Right cardiac atrium (tissue), 5 donors: ENCODE data around the gene GPATCH3. TPM values are rescaled to one million over a fixed set of nuclear protein-coding genes. Genes with fewer than 3 reads are reported as not detected.

Source experiments
- ATAC-seq, 2 donors: fragments of 200-7000 bp; cut with Tn5 transposase; one replicate each; pipeline versions ENCODE4 v1.8.0 to v1.9.1; 2020; ENCODE audit warnings: moderate library complexity in 2 of 2, mild to moderate bottlenecking in 1 of 2
- DNase-seq, 3 donors: peaks; one replicate each; pipeline ENCODE4 v3.0.0-alpha.2; 2020
- H3K27ac ChIP-seq: one replicate; pipeline ENCODE4 v1.5.1; 2013; ENCODE audit warnings: mild to moderate bottlenecking, low read length, control low read depth, moderate library complexity
- H3K27me3 ChIP-seq: one replicate; pipeline ENCODE4 v1.6.1; 2013; ENCODE audit not compliant: control insufficient read depth, insufficient read depth
- H3K4me1 ChIP-seq: one replicate; pipeline ENCODE4 v1.6.1; 2013; ENCODE audit warnings: low read length; ENCODE audit not compliant: control insufficient read depth, insufficient read depth
- H3K4me3 ChIP-seq: one replicate; pipeline ENCODE4 v1.5.1; 2013; ENCODE audit warnings: low read length, control low read depth
- H3K9me3 ChIP-seq: one replicate; pipeline ENCODE4 v1.6.1; 2013; ENCODE audit warnings: low read length; ENCODE audit not compliant: control insufficient read depth
- WGBS: extraction: QIAGEN DNeasy Blood & Tissue Kit; methylation state at CpG from one replicate; pipeline ENCODE4 v1.1.7; 2013; 5-methylcytosine and 5-hydroxymethylcytosine counted together
- intact Hi-C, 4 donors: fragments of 100-400 bp; cut with DNase I; formaldehyde crosslinking; loops; one replicate each; pipeline versions ENCODE4 v1.11.0 to v1.14.0; 2022 to 2023
- polyA plus RNA-seq: library from polyadenylated mRNA; stranded (reverse); fragments of 200-250 nt; gene quantifications from one replicate; pipeline ENCODE4 v1.2.3, GENCODE V29; 2013
- total RNA-seq, 4 donors: library from RNA; stranded (reverse); fragmentation: NEBNext Ultra II Directional; extraction: Animal tissue kit (Norgen Biotek cat#: 25700); gene quantifications; one replicate each; pipeline ENCODE4 v1.2.1, GENCODE V29; 2021
- donor health status: healthy with polysubstance abuse.
- donor health status: DM: no; HTN: yes; CAD: no.
- donor health status: DM: no; HTN: no; CAD: no.
- donor health status: DM: no; HTN: yes; CAD: no; lungs with severe emphysema.
- donor health status: DM: yes; HTN: yes; CAD: no.

Gene GPATCH3
- total and polyA plus RNA-seq, 5 donors, result 6.0 to 11.7 (median 8.5) TPM

DNA sequence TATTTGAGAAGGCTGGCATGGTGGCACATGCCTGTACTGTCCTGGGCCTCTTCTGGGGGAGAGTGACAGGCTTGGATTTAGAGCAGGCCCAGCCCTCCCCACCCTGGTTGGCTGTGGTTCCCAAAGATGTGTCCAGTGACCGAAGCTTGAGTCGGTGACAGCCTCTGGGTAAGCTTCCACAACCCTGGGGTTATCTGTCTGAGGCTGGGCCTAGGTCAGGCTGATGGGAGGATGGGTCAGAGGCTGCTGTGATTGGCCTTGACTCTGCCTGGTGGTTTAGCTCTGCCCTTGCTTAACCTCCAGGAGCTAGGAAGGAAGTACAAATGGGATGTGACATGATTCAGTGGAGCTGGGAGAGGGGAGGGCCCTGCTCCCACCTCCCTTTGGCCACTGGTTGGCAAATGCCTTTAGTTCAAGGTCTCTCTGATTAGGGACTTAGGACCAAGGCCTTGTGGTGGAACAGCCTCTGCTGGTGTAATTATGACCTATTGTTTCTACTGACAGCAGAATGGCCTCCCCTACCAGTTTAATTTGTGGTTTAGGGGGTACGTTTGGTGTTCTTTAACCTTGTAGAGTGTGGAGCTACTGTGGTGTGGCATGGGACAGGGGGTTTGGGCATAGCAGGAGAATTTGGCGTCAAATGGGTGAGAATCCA is 37.9 kb upstream of the GPATCH3 start:
- Histone ChIP-seq H3K4me3 (no peak overlapping the region), H3K9me3 (no peaks in the 10 kb centered on the region), H3K27ac (peak overlapping the region; percentile 56), H3K27me3 (no peaks in the 10 kb centered on the region), H3K4me1 (peaks cover 8% of the 10 kb centered on the region)
- WGBS, result 67% methylated on average over 4 of the region's 4 CpGs
- DNase-seq (no peak), ATAC-seq (peak; percentile 64 to 78)
- intact Hi-C loops, result no loop called here

DNA sequence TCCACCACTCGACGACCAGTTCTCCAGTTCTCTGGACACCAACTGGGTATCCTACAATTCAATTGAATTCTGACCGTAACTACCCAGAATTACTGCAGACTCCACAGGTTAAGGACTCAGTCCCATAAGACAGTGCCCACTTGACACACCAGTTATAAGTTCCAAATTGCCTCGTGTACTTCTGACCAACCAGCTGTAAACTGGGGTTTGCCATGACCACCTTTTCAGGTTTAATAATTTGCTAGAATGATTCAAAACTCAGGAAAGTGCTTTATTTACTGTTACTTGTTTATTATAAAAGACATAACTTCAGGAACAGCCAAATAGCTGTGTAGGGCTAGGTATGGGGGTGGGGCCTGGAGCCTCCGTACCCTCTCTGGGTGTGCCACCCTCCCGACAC is 36.6 kb upstream of the GPATCH3 start:
- no peak overlapping the region for H3K27ac ChIP-seq
- intact Hi-C loops, result no loop called here
- H3K27me3 ChIP-seq, result no peaks in the 10 kb centered on the region
- no peak overlapping the region for H3K4me3 ChIP-seq
- H3K4me1 ChIP-seq, result peaks cover 8% of the 10 kb centered on the region
- DNase-seq, result no peak
- no peaks in the 10 kb centered on the region for H3K9me3 ChIP-seq
- no peak for ATAC-seq
- WGBS, result 83% methylated on average over 6 of the region's 6 CpGs

DNA sequence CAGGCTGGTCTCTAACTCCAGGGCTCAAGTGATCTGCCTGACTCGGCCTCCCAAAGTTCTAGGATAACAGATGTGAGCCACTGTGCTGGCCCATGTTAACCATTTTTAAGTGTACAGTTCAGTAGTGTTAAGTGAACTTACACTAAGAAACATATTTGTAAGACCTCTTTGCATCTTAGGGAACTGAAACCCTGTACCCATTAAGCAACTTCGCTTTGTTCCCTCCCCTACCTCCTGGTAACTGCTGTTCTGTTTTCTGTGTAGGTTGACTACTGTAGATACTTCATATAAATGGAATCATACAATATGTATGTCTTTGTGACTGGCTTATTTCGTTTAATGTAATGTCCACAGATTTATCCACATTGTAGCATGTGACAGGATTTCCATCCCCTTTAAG is 32.3 kb upstream of the GPATCH3 start:
- ATAC-seq, result no peak

DNA sequence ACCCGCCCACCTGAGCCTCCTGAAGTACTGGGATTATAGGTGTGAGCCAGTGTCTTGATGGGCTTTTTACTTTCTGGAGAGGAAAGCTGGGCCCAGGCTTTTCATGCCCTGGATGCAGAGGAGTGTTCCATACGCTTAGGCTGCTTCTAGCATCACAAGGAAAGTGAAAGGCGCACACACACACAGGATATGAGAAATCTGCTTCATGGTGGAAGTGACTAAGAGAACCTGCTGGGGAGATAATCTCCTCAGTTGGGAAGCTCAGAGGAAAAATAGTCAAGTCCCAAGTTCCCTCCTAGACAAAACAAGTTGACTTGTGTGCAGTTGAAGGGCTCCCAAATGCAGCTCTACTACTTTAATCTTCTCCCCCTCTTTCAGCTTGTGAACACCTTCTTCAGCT is 23.4 kb upstream of the GPATCH3 start:
- no peak overlapping the region for H3K27ac ChIP-seq

More for the DNA sequence above, 32.3 kb upstream of the GPATCH3 start:
- intact Hi-C loops, result no loop called here
- no peak for DNase-seq
- Histone ChIP-seq H3K9me3 (no peaks in the 10 kb centered on the region), H3K4me1 (no peaks in the 10 kb centered on the region), H3K27ac (no peak overlapping the region), H3K4me3 (no peak overlapping the region), H3K27me3 (no peaks in the 10 kb centered on the region)
- WGBS, result 87% methylated on average over 3 of the region's 3 CpGs

DNA sequence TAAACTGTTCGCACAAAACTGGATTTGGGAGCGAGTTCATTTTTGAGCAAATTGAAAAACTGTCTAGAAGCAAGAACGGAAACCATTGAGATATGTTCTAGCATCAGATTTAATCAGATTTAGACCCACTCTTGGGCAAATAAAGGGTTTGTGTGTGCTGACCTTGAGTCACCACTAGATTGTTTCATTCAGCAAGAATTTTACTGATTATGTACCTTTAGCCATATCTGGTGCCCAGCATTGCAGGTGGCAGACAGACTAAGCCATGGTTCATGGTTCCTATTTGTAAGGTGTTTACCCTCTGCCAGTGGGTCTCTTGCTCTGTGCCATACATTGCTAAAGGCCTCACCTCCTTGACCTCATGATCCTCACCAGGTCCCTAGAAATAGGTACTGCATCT is 22.6 kb upstream of the GPATCH3 start:
- H3K27ac ChIP-seq, result no peak overlapping the region
- 91% methylated on average over 3 of the region's 3 CpGs for WGBS
- H3K4me3 ChIP-seq, result peak overlapping the region; percentile 40
- DNase-seq (no peak), ATAC-seq (no peak)
- intact Hi-C loops, result no loop called here
- H3K27me3 ChIP-seq, result no peaks in the 10 kb centered on the region
- H3K4me1 ChIP-seq, result peaks cover 11% of the 10 kb centered on the region
- H3K9me3 ChIP-seq, result no peaks in the 10 kb centered on the region

More for the DNA sequence above, 23.4 kb upstream of the GPATCH3 start:
- no peaks in the 10 kb centered on the region for H3K9me3 ChIP-seq
- H3K27me3 ChIP-seq, result no peaks in the 10 kb centered on the region
- intact Hi-C loops, result no loop called here
- H3K4me3 ChIP-seq, result no peak overlapping the region
- no peak for ATAC-seq
- peaks cover 11% of the 10 kb centered on the region for H3K4me1 ChIP-seq
- WGBS, result 93% methylated on average over 3 of the region's 3 CpGs
- DNase-seq, result no peak

DNA sequence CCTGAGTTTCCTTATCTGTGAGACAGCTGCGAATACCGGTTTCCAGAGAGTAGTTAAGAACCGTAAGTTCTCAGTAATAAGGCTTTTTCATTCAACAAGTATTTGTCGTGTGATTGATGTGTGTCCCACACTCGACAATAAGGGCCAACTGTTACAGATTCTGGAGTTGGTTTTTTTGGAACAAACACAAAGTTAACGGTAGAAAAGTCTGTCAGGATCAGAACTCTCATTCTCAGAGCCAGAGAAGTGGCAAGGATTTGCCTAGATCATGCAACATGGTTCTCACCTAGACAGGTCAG is 22.1 kb upstream of the GPATCH3 start:
- DNase-seq (no peak), ATAC-seq (no peak)
- Histone ChIP-seq H3K9me3 (no peaks in the 10 kb centered on the region), H3K4me3 (peak overlapping the region; percentile 40), H3K27me3 (no peaks in the 10 kb centered on the region), H3K4me1 (peaks cover 11% of the 10 kb centered on the region), H3K27ac (no peak overlapping the region)
- WGBS, result 25% methylated on average over 6 of the region's 6 CpGs
- intact Hi-C loops, result no loop called here

DNA sequence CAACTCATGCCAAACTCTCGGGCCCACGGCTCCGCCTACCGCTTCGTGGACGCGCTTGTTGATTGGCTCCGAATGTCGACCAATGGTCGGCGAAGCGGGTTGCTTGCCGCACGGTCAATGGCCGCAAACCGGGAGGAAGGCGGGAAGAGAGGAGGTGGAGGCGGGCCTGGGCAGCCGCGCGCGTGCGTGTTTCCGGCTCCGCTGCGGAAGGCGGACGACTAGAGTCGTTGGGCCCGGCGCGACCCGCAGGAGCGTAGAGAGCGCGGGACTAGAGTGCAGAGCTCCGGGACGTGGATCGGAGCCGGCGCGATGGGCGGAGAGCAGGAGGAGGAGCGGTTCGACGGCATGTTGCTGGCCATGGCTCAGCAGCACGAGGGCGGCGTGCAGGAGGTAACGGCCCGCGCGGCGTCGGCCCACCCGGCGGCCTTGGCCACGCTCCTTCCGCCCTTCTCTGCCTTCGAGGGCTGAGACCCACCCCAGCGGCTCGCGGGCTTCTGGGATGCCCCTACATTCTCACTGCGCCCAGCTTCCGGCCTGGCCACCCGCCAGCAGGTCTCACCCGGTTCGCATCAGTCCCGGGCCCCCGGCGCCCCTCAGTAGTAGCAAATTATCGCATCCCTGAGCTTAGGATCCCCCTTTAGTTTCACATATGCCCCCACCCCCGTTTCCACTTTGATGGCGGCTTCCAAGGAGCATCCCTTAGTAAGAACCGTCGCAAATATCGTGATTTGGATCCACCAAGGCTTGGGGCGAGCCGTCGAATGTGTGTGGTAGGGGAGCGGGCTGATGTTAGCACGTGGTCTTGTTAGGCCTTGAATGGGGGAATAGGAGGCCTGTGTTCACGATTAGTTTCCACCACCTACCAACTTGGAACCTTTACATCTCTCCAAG is 21.5 kb upstream of the GPATCH3 start, which contains the start of gene NUDC:
NUDC (plus strand) TSS at position 204 of the 891 bp plus-strand sequence; CDS start at position 310, 106 bp downstream.
- H3K27ac ChIP-seq, result peak within 1 kb of the TSS; percentile 82
- intact Hi-C loops, result no loop called here
- ATAC-seq (peak; percentile 98 to 99), DNase-seq (peak; percentile 97 to 99 (median 98))
- under 1% methylated on average over 83 of the region's 83 CpGs for WGBS
- H3K4me1 ChIP-seq, result peaks cover 11% of the 10 kb centered on the region
- peak within 1 kb of the TSS; percentile 40 for H3K4me3 ChIP-seq
- H3K9me3 ChIP-seq, result no peaks in the 10 kb centered on the region
- no peaks in the 10 kb centered on the region for H3K27me3 ChIP-seq

DNA sequence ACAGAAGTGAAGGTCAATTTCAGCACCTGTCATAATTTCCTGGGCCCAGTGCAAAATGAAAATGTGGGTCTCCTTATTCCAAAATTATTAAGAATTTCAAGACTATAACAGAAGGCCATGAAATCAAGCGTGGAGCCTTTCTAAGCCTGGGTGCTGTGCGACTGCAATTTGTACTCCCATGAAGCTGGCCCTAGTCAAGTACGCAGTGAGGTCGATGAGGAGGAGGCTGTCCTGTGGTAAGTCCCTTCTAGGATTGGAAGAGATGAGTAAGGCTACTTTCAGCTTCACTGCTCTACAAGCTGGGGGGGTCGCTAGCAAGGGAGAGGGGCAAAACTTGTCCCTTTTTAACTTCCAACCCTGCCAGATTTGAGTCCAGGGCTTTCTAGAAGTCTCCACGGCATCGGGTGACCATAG is 20.9 kb upstream of the GPATCH3 start:
- Histone ChIP-seq H3K4me3 (peak overlapping the region; percentile 31), H3K4me1 (peaks cover 11% of the 10 kb centered on the region), H3K27ac (peak overlapping the region; percentile 19), H3K9me3 (no peaks in the 10 kb centered on the region), H3K27me3 (no peaks in the 10 kb centered on the region)
- DNase-seq, result no peak
- WGBS, result 14% methylated on average over 7 of the region's 7 CpGs
- peak; percentile 37 to 39 for ATAC-seq
- intact Hi-C loops, result no loop called here

DNA sequence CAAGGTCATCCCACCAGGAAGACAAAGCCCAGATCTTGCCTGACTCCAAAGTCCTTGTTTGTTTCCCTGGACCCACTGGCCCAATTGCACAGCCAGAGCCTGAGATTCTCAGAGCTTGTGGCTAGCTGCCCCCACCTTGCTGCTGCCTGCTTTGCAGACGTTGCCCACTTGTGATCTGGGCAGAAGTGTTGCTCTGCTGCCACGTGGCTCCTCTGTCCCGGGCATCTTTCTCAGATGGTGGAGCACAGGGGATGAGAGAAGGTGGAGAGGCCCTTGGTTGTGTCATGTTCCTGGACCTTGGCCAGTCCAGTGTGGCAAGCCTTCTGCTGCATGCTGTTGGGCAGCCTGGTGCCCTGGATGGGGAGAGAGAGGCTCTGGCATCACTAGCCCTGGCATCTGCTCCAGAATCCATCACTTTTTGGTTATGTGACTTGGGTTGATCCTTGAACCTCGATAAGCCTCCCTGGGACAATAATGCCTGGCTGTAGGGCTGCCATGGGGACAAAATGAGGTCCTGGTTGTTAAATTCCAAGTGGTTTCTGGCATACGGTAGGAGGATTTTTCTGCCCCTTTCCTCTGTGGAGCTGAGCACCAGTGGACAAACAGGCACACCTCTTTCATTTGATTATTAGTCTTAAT is 15.1 kb upstream of the GPATCH3 start:
- Histone ChIP-seq H3K27ac (peak overlapping the region; percentile 85), H3K9me3 (no peaks in the 10 kb centered on the region), H3K4me1 (no peaks in the 10 kb centered on the region), H3K4me3 (no peak overlapping the region), H3K27me3 (no peaks in the 10 kb centered on the region)
- DNase-seq, result peak; percentile 38 to 73 (median 63)
- intact Hi-C loops, result no loop called here
- ATAC-seq, result peak; percentile 40
- WGBS, result 40% methylated on average over 5 of the region's 5 CpGs

DNA sequence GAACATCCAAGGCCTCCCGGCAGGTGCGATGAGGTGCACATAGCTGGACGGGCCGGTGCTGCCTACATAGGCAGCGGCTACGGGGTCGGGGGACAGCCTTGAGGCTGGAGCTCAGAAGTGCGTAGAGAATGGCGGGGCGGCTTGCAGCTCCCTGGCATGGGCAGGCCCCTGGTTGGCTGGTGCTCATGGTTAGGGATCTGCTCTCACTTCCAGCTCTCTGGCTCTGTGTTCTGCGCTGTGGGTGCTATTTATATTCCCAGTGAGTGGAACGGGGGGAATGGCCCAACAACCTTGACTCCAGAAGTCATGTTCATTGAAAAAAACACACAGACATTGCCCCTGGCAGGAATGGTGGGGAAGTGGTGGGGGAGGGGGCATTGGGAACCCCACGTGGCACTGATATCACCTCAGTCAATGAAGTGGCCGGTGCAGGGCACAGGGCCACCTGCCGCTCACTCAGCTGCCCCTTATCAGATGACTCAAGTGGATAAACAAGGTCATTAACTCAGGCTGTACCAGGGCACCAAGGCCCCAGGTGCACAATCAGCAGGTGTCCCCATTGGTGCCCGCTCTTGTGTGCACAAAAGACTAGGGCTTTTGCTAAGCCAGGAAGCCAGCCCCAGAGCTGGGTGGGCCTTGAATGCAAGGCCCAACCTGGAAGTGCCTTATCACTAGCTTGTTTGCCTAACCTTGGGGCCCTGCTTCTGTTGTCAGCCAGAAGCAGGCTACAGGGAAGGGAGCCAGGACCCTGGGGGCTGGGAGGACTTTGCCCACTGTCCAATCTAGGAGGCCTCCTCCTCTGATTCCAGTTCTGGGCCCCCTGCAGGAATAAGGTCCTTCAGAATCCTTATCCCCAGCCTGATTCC is 13.7 kb upstream of the GPATCH3 start, which contains the start of gene NR0B2:
NR0B2 (minus strand) TSS at position 222 of the 866 bp plus-strand sequence; CDS start at position 187, 35 bp downstream.
- H3K9me3 ChIP-seq, result no peaks in the 10 kb centered on the region
- no peaks in the 10 kb centered on the region for H3K27me3 ChIP-seq
- ATAC-seq (peak; percentile 76 to 77), DNase-seq (peak; percentile 31 to 81 (median 73))
- no peaks in the 10 kb centered on the region for H3K4me1 ChIP-seq
- intact Hi-C loops, result no loop called here
- peak within 1 kb of the TSS; percentile 50 for H3K4me3 ChIP-seq
- H3K27ac ChIP-seq, result peak within 1 kb of the TSS; percentile 95
- WGBS, result 54% methylated on average over 16 of the region's 16 CpGs
